ENCODE measurements around the gene AOPEP.

- no peak for TF ChIP-seq CTCF (conservative IDR thresholded peaks at IDR 0.05)
- no peak for TF ChIP-seq ZFX (IDR thresholded peaks at IDR 0.05)
These were observed 296.2 kb downstream of the AOPEP start for GRCh38 chr9:95022657-95023056.
